Epithelial cell of esophagus (primary cell): ENCODE data around the gene PRAMEF15.
"Not testable (repeated sequence)": the region's sequence is repeated elsewhere in the genome, so short reads cannot be mapped to it uniquely, and the experiment has no call there.

Experiments
- DNase-seq: peaks from one replicate; pipeline ENCODE4 v3.0.0; 2010; ENCODE audit warnings: low read depth
- H3K4me3 ChIP-seq: 2 replicates; pipeline ENCODE4 v1.5.1; 2011; ENCODE audit warnings: mild to moderate bottlenecking, low read length, control low read depth
- TF ChIP-seq, protein P1 (sequence below): IDR thresholded peaks from 2 replicates; pipeline ENCODE4 v1.5.1; 2011; ENCODE audit warnings: low read depth, mild to moderate bottlenecking, low read length, control low read depth, inconsistent platforms; ENCODE audit not compliant: insufficient read depth; ENCODE audit errors: missing control alignments

Gene PRAMEF15

DNA sequence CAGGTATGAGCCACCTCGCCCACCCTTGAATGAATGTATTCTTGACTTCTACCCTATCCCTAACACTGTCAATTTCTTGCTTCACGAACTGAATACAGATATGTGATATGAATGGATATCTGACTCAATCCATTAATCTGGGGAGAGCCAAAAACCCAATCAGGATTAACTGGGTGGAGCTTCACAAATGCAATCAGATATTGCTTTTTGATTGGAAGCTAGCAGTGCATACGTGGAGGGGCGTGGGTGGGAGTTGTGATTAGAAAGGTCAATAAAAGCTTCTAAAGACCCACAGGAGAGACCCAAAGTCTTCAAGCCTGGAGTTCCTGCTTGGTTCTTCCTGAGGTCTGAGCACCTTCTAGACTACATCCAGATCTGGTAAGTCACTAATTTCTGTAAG, at the start of gene PRAMEF15:
Gene PRAMEF15, plus strand, starts transcription at position 301 of the 400 bp plus-strand sequence. CDS start 2,827 bp downstream, outside the sequence.
- DNase-seq, H3K4me3 ChIP-seq: not testable (repeated sequence)

DNA sequence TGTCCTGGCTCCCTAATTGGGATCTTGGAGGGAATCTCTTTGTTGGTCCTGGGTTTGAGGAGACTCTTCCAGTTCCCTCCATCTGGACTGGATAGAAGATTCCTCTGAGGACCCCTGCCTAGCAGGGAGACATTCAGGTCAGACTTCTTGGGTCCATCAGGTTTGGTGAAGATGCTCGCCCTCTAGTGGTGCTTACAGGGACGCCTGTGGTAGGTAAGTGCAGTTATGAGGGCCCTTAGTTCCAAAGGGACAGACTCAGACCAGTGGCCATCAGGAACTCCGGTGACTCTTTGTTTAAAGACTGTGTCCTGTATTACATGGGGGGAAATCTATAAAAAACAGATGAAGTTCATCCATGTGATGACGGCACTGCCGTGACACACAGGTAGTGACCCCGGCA, 38.4 kb upstream of the PRAMEF15 start:
- DNase-seq, H3K4me3 ChIP-seq: not testable (repeated sequence)

DNA sequence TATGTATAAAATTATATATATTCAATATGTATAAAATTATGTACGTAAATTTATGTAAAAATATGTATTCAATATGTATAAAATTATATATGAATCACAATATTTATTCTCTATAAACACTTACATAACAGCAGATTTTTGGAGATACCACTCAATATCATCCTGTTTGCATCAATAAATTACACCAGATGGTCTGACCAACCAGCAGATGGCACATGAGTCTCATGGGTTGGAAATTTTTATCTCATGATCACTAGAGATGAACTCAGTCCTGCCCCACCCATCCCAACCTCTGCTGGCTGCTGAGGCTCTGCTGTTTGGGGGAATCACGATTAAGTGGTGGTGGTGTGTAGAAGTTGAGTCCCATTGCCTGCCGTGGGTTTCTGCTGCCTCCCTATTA, 35.8 kb upstream of the PRAMEF15 start:
- H3K4me3 ChIP-seq, DNase-seq: not testable (repeated sequence)

DNA sequence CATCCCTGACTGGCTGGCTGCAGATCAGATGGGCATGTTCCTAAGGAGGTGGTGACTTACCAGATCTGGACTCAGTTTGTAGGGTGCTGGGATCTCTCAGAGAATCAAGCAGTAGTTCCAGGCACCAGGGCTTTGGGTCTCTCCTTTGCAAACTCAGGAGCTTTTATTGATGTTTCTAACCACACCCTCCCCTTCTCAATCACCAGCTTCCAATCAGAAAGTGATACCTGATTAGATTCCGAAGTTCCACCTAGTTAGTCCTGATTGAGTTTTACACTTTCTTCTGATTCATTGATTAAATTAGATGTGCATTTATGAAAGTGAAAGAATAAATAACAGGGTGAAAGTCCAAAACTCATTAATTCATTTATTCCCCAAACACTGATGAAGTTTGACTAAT, 30.3 kb upstream of the PRAMEF15 start, which contains the start of gene PRAMEF8:
Gene PRAMEF8, minus strand, starts transcription at position 101 of the 400 bp plus-strand sequence. CDS start 1,046 bp downstream, outside the sequence.
- DNase-seq, H3K4me3 ChIP-seq: not testable (repeated sequence)

DNA sequence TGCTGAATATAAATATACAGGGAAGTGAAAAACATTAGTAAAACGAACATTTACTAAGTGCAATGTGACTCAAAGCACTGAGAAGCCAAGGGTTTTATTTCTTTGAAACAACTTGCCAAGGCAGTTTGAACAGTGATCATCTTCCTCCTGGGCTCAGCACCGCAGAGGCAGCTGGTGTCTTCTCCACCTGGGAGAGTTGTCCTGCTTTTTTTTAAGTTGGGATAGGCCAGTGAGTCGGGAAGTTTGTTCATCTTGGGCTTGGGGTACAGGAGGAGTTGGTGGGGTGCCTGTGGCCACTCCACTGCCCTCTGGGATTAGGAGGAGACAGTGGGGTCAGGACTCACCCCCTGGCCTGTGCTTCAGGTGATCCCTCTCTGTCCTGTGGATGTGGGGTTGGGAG, 26.4 kb upstream of the PRAMEF15 start:
- not testable (repeated sequence) for H3K4me3 ChIP-seq, DNase-seq

DNA sequence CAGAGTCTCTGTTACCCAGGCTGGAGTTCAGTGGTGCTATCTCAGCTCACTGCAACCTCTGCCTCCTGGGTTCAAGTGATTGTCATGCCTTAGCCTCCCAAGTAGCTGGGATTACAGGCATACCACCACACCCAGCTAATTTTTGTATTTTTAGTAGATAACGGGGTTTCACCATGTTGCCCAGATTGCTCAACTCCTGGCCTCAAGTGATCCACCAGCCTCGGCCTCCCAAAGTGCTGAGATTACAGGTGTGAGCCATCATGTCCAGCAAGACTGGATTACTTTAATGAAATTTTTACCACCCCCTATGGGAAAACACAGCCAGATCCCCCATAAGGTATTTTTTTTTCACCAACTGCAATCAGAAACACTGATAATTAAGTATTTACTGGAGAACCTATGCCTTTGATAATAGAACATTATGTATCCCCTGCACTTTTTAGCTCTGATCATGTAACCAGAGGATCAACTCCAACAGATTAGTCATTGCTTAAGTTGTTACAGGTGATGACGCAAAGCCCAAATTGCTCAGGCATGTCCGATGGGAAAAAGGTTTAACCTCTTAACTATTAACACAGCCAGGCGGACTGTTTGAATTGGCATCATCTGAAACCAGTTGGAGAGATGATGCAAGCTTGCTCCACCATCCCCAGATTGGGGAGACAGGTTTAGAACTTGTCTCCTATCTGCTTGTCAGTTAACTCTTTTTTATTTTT, 18.0 kb upstream of the PRAMEF15 start:
- DNase-seq, H3K4me3 ChIP-seq: not testable (repeated sequence)

DNA sequence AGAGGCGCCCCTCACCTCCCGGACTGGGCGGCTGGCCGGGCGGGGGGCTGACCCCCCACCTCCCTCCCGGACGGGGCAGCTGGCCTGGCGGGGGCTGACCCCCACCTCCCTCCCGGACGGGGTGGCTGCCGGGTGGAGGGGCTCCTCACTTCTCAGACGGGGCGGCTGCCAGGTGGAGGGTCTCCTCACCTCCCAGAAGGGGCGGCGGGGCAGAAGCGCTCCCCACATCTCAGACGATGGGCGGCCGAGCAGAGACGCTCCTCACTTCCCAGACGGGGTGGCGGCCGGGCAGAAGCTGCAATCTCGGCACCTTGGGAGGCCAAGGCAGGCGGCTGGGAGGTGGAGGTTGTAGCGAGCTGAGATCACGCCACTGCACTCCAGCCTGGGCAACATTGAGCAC, 16.7 kb upstream of the PRAMEF15 start:
- not testable (repeated sequence) for H3K4me3 ChIP-seq, DNase-seq

DNA sequence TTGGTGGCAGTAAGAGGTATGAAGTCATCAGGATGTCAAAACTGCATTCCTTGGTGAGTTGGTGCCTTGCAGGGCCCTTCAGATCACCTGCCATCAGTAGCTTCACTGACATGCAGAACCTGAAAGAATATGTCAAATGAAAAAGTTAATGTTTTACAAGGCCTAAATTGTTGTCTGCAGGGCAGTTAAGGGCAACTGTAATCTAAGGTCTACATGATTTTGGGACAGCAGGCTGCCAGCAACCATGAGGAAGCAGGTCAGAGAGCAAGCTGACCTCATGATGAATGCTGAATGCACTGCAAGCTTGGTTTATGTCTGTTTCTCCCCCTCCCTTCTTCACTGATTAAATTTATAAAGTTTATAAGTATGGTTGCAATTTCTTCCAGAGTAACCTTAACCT, 13.2 kb upstream of the PRAMEF15 start:
- DNase-seq, H3K4me3 ChIP-seq: not testable (repeated sequence)

DNA sequence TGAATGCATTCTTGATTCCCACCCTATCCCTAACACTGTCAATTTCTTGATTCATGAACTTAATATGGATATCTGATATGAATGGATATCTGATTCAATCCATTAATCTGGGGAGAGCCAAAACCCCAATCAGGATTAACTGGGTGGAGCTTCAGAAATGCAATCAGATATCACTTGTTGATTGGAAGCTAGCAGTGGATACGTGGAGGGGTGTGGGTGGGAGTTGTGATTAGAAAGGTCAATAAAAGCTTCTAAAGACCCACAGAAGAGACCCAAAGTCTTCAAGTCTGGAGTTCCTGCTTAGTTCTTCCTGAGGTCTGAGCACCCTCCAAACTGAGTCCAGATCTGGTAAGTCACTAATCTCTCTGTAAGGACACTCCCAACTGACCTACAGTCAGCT, 12.1 kb upstream of the PRAMEF15 start, which contains the start of gene PRAMEF33:
Gene PRAMEF33, plus strand, starts transcription at position 301 of the 400 bp plus-strand sequence. CDS start 2,416 bp downstream, outside the sequence.
- not testable (repeated sequence) for H3K4me3 ChIP-seq, DNase-seq

DNA sequence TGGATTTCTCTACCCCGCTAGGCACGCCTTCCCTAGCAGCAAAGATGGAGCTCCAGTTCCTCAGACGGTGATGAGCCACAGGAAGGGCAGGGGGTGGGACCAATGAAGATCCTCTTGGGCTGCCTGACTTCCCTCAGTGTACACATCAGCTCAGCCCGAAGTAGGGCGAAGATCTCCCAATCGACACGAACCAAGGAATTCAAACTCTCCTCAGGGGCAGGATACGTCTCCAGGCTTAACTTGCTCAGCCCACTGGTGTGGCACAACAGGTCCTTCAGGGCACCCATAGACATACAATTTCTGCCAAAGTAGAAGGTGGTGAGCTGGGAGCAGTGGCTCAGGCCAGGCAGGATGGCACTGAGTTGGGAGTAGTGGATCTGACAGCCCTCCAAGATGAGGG, 27.1 kb downstream of the PRAMEF15 start:
- not testable (repeated sequence) for DNase-seq, H3K4me3 ChIP-seq

DNA sequence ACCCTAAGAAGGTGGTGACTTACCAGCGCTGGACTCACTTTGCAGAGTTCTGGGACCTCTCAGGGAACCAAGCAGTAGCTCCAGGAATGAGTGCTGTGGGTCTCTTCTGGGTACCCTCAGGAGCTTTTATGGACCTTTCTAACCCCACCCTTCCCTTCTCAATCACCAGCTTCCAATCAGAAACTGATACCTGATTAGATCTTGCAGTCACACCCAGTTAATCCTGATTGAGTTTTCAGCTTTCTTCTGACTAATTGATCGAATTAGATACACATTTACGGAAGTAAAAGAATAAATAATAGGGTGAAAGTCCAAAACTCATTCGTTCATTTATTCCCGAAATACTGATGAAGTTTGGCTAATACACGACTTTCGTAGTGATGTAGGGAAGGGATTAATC, 31.7 kb downstream of the PRAMEF15 start, which contains the start of gene PRAMEF14:
Gene PRAMEF14, minus strand, starts transcription at position 101 of the 400 bp plus-strand sequence. CDS start 1,820 bp downstream, outside the sequence.
- not testable (repeated sequence) for H3K4me3 ChIP-seq, DNase-seq

DNA sequence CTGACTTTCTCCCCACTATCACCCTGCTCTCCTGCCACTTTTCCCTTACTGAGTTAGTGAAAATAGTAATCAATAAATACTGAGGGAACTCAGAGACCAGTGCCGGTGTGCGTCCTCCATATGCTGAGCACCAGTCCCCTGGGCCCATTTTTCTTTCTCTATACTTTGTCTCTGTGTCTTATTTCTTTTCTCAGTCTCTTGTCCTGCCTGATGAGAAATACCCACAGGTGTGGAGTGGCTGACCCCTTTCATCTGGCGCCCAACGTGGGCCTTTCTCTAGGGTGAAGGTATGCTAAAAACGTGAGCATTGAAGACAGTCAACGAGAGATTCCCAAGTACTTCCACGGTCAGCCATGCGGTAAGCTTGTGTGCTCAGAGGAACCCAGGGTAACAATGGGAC, 38.1 kb downstream of the PRAMEF15 start:
- H3K4me3 ChIP-seq, DNase-seq: not testable (repeated sequence)

DNA sequence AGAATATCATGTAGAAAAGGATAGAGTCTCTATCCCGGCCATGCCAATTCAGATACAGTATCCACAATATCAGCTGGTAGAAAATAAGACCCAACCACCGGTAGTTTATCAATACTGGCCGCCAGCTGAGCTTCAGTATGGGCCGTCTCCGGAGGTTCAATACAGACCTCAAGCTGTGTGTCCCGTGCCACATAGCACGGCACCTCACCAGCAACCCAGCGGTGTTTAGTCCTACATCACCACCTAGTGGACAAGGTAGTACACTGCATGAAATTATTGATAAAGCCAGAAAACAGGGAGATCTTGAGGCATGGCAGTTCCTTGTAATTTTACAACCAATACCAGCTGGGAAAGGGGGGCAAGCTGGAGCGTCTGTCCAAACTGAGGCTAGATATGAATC, 39.1 kb downstream of the PRAMEF15 start:
- H3K4me3 ChIP-seq, DNase-seq: not testable (repeated sequence)

DNA sequence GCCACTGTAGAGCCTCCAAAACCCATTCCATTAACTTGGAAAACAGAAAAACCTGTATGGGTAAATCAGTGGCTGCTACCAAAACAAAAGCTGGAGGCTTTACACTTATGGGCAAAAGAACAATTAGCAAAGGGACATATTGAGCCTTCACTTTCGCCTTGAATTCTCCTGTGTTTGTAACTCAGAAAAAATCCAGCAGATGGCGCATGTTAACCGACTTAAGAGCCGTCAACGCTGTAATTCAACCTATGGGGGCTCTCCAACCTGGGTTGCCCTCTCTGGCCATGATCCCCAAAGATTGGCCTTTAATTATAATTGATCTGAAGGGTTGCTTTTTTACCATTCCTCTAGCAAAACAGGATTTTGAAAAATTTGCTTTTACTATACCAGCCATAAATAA, 41.4 kb downstream of the PRAMEF15 start:
- TF ChIP-seq, protein P1, sequence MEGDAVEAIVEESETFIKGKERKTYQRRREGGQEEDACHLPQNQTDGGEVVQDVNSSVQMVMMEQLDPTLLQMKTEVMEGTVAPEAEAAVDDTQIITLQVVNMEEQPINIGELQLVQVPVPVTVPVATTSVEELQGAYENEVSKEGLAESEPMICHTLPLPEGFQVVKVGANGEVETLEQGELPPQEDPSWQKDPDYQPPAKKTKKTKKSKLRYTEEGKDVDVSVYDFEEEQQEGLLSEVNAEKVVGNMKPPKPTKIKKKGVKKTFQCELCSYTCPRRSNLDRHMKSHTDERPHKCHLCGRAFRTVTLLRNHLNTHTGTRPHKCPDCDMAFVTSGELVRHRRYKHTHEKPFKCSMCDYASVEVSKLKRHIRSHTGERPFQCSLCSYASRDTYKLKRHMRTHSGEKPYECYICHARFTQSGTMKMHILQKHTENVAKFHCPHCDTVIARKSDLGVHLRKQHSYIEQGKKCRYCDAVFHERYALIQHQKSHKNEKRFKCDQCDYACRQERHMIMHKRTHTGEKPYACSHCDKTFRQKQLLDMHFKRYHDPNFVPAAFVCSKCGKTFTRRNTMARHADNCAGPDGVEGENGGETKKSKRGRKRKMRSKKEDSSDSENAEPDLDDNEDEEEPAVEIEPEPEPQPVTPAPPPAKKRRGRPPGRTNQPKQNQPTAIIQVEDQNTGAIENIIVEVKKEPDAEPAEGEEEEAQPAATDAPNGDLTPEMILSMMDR = peak; percentile 55
- peak; percentile 63 for DNase-seq
- H3K4me3 ChIP-seq = not testable (repeated sequence)

DNA sequence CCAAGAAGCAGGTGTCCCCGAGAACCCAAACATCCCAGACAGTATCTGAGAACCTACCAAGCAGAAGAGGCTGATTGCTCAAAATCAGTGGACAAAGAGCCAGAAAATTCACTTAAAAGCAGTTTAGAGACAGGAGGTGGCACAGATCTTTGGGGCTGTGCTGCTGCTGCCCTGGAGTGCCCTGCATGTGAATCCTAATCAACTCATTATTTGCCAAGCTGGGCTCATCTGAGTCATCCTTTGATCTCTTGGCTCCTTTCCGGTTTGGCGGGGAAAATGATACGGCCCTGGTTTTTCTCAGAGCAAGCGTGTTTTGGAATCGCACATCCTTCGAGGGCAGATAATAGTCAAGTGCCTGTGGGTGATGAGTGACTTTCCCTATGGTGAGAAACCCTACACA, 47.0 kb downstream of the PRAMEF15 start:
- not testable (repeated sequence) for H3K4me3 ChIP-seq

DNA sequence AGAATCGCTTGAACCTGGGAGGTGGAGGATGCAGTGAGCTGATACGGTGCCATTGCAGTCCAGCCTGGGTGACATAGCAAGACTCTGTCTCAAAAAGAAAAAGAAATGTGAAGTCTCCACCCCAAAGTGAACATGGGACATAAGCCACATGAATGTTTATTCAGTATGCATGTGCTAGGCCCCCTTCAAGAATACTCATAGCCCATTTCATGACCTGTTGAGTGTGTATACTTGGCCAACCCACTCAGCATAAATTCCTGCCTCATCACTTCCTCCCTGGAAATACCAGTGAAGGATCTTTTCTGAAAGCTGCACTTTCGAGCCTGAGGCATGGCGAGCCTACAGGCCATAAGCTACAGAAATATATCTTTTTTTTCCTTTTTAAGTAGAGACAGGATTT, 49.5 kb downstream of the PRAMEF15 start:
- not testable (repeated sequence) for DNase-seq, H3K4me3 ChIP-seq

More for the DNA sequence above, 47.0 kb downstream of the PRAMEF15 start:
- DNase-seq = not testable (repeated sequence)

DNA sequence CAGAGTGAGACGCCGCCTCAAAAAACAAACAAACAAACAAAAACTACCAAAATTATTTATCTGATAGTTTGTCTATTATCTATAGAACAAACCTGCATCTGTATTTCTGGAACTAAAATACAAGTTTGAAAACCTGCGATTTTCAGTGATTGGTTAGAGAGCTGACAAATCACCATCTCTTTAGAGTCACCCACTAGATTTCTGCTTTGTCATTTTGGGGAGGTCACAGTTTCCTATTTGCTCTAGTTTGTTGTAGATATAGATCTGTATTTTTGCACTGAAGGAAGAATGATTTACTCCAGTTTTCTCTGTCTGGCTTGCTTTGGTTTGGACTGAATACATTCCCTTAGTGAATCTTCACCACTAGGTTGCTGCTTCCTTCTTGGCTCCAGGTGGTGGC, 51.2 kb downstream of the PRAMEF15 start:
- not testable (repeated sequence) for DNase-seq, H3K4me3 ChIP-seq

DNA sequence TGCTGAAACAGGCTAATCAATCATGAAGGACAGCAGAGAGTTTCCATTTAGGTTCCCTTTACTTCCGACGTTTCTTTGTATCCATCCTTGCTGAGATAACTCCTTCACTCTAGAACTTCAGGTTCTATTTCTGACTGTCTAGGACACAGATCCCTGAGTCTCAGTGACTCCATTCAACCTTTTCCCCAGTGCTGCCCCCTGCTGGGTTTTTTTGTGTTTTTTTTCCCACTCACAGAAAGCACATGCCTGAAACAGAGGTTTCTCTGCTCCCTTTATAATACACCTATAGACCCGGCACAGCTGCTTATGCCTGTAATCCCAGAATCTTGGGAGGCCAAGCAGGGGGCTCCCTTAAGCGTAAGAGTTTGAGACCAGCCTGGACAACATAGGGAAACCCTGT, 53.2 kb downstream of the PRAMEF15 start:
- DNase-seq, H3K4me3 ChIP-seq: not testable (repeated sequence)
